Fibroblast of villous mesenchyme (primary cell): ENCODE results near the gene GLIS1. TPM values are rescaled to one million over a fixed set of nuclear protein-coding genes. Genes with fewer than 3 reads are reported as not detected.

Experiments
- DNase-seq: peaks from one replicate; pipeline ENCODE4 v3.0.0-alpha.2; 2010; ENCODE audit warnings: low read depth
- H3K4me3 ChIP-seq: 2 replicates; pipeline ENCODE4 v1.5.1; 2011; ENCODE audit warnings: low read depth, mild to moderate bottlenecking, low read length
- CTCF ChIP-seq: IDR thresholded peaks from 2 replicates; pipeline ENCODE4 v1.5.1; 2012; ENCODE audit warnings: low read depth, mild to moderate bottlenecking, low read length; ENCODE audit not compliant: insufficient read depth
- total RNA-seq: library from RNA; depleted of rRNA; stranded (reverse); fragments of >200 nt; gene quantifications from 2 replicates; pipeline ENCODE4 v1.2.3, GENCODE V29; 2012

GLIS1 gene
- total RNA-seq, 1 donor: 0.43 TPM

GRCh38 chr1:53622531-53622930 lies 116.4 kb downstream of the GLIS1 start:
- DNase-seq: no peak
- H3K4me3 ChIP-seq: no peak overlapping the region
- no peak for TF ChIP-seq CTCF

GRCh38 chr1:53621144-53621543 lies 117.8 kb downstream of the GLIS1 start:
- TF ChIP-seq CTCF: no peak
- H3K4me3 ChIP-seq: no peak overlapping the region
- DNase-seq: no peak

- no peak for TF ChIP-seq CTCF
Measured at GRCh38 chr1:53620061-53620855, 118.7 kb downstream of the GLIS1 start.

GRCh38 chr1:53619367-53620060 lies 119.5 kb downstream of the GLIS1 start:
- TF ChIP-seq CTCF: no peak
- no peak overlapping the region for H3K4me3 ChIP-seq
- DNase-seq: no peak

More at GRCh38 chr1:53620061-53620855, 118.7 kb downstream of the GLIS1 start:
- DNase-seq: peak; percentile 24
- no peak overlapping the region for H3K4me3 ChIP-seq

- no peak overlapping the region for H3K4me3 ChIP-seq
- no peak for DNase-seq
- TF ChIP-seq CTCF: no peak
Measured at GRCh38 chr1:53618500-53619366, 120.2 kb downstream of the GLIS1 start.

GRCh38 chr1:53617851-53618499 lies 121.0 kb downstream of the GLIS1 start:
- no peak for TF ChIP-seq CTCF
- DNase-seq: no peak
- no peak overlapping the region for H3K4me3 ChIP-seq
